ENCODE measurements around the gene SKP2.

GRCh38 chr5:36161361-36161760 lies 9.4 kb downstream of the SKP2 start:
- no peak for TF ChIP-seq POLR2A (IDR thresholded peaks at IDR 0.05)
- TF ChIP-seq, protein P1, sequence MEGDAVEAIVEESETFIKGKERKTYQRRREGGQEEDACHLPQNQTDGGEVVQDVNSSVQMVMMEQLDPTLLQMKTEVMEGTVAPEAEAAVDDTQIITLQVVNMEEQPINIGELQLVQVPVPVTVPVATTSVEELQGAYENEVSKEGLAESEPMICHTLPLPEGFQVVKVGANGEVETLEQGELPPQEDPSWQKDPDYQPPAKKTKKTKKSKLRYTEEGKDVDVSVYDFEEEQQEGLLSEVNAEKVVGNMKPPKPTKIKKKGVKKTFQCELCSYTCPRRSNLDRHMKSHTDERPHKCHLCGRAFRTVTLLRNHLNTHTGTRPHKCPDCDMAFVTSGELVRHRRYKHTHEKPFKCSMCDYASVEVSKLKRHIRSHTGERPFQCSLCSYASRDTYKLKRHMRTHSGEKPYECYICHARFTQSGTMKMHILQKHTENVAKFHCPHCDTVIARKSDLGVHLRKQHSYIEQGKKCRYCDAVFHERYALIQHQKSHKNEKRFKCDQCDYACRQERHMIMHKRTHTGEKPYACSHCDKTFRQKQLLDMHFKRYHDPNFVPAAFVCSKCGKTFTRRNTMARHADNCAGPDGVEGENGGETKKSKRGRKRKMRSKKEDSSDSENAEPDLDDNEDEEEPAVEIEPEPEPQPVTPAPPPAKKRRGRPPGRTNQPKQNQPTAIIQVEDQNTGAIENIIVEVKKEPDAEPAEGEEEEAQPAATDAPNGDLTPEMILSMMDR (IDR thresholded peaks at IDR 0.05), result no peak
